Naive thymus-derived CD4-positive, alpha-beta T cell (primary cell): ENCODE data around the gene GABPB2. TPM values are rescaled to one million over a fixed set of nuclear protein-coding genes. Genes with fewer than 3 reads are reported as not detected.

Experiments used
- ATAC-seq: fragments of 150-1000 bp; cut with Tn5 transposase; 2 replicates; pipeline ENCODE4 v1.10.0; 2021; ENCODE audit warnings: mild to moderate bottlenecking, moderate library complexity
- CTCF ChIA-PET: fragments of 350-600 bp; sonication (Branson Sonifier 250); formaldehyde crosslinking; loops from one replicate; lab custom pipeline; 2021; ENCODE audit warnings: antibody characterized with exemption; lab: Charles Lee
- POLR2A ChIA-PET: fragments of 350-600 bp; sonication (Branson Sonifier 250); formaldehyde crosslinking; loops from one replicate; lab custom pipeline; 2021; ENCODE audit warnings: antibody characterized with exemption, inconsistent platforms; lab: Charles Lee
- DNase-seq, 9 donors: peaks; one replicate each; pipeline versions ENCODE4 v3.0.0 to v3.0.0-alpha.2; 2020 to 2022; ENCODE audit warnings: mixed read lengths in 1 of 9
- H3K27ac ChIP-seq: one replicate; pipeline ENCODE4 v1.7.0; 2013; ENCODE audit warnings: mild to moderate bottlenecking, low read depth, low read length, moderate library complexity
- H3K27me3 ChIP-seq, 2 donors: one replicate each; pipeline ENCODE4 v1.7.0; 2013; ENCODE audit warnings: low read length in 2 of 2, mild to moderate bottlenecking in 2 of 2, moderate library complexity in 2 of 2; ENCODE audit not compliant: control insufficient read depth in 2 of 2, insufficient read depth in 2 of 2
- H3K36me3 ChIP-seq, 3 experiments: 1 replicate in 2 of 3; 2 replicates in 1 of 3; pipeline ENCODE4 v1.7.0; 2013; ENCODE audit warnings: low read length in 3 of 3, mild to moderate bottlenecking in 3 of 3, moderate library complexity in 1 of 3; ENCODE audit not compliant: insufficient read depth in 3 of 3, control insufficient read depth in 2 of 3
- H3K4me1 ChIP-seq, 2 donors: one replicate each; pipeline ENCODE4 v1.7.0; 2013; ENCODE audit warnings: low read length in 2 of 2, mild to moderate bottlenecking in 2 of 2, moderate library complexity in 1 of 2; ENCODE audit not compliant: control insufficient read depth in 2 of 2, insufficient read depth in 2 of 2
- H3K4me3 ChIP-seq: 2 replicates; pipeline ENCODE4 v1.7.0; 2013; ENCODE audit warnings: mild to moderate bottlenecking, low read length
- H3K9me3 ChIP-seq, 3 experiments: 1 replicate in 2 of 3; 2 replicates in 1 of 3; pipeline ENCODE4 v1.7.0; 2013; ENCODE audit warnings: low read length in 3 of 3; ENCODE audit not compliant: control insufficient read depth in 2 of 3
- H3K27ac Mint-ChIP-seq, 9 donors: one replicate each; pipeline ENCODE4 v1.8.0; 2020 to 2022; ENCODE audit warnings: mixed read lengths in 9 of 9, mild to moderate bottlenecking in 8 of 9, moderate library complexity in 5 of 9, inconsistent platforms in 2 of 9
- H3K27me3 Mint-ChIP-seq, 5 donors: one replicate each; pipeline ENCODE4 v1.8.0; 2021 to 2022; ENCODE audit warnings: mixed read lengths in 5 of 5, mild to moderate bottlenecking in 1 of 5
- H3K36me3 Mint-ChIP-seq, 5 donors: one replicate each; pipeline ENCODE4 v1.8.0; 2020 to 2022; ENCODE audit warnings: mixed read lengths in 5 of 5, mild to moderate bottlenecking in 3 of 5, inconsistent platforms in 1 of 5
- H3K4me1 Mint-ChIP-seq, 7 donors: one replicate each; pipeline ENCODE4 v1.8.0; 2020 to 2022; ENCODE audit warnings: mixed read lengths in 7 of 7, mild to moderate bottlenecking in 3 of 7, inconsistent platforms in 1 of 7
- H3K4me3 Mint-ChIP-seq, 10 donors: one replicate each; pipeline ENCODE4 v1.8.0; 2020 to 2022; ENCODE audit warnings: mild to moderate bottlenecking in 10 of 10, mixed read lengths in 10 of 10, moderate library complexity in 6 of 10, inconsistent platforms in 2 of 10
- H3K9me3 Mint-ChIP-seq, 11 donors: one replicate each; pipeline ENCODE4 v1.8.0; 2020 to 2022; ENCODE audit warnings: mixed read lengths in 11 of 11, mild to moderate bottlenecking in 4 of 11, inconsistent platforms in 1 of 11, moderate library complexity in 1 of 11
- intact Hi-C, 2 donors: fragments of 100-400 bp; cut with micrococcal nuclease; formaldehyde crosslinking; loops; one replicate each; pipeline ENCODE4 v1.15.1; 2023
- polyA plus RNA-seq, 2 donors: library from polyadenylated mRNA; unstranded; fragments of 300-500 nt; fragmentation: Illumina TruSeq; gene quantifications; one replicate each; pipeline ENCODE4 v1.2.3, GENCODE V29; 2021
- total RNA-seq, 6 experiments: library from RNA in 5 of 6; stranded (reverse) in 5 of 6; gene quantifications; 1 replicate in 5 of 6; 2 replicates in 1 of 6; pipeline ENCODE4 v1.2.3 and lab custom pipeline; 2021 to 2026

Gene GABPB2
- total and polyA plus RNA-seq, 7 experiments from 2014 or later, result 9.6 to 42.2 (median 30.9) TPM

- Mint-ChIP-seq H3K4me3 (peak overlapping the region; percentile 87 to 99 (median 95)), H3K9me3 (peaks cover 0 to 7% (median 0%) of the 10 kb centered on the region in 11 donors), H3K27ac (peak overlapping the region in 8 of 9 donors; percentile 63 to 99 (median 93)), H3K4me1 (peaks cover 26 to 59% (median 42%) of the 10 kb centered on the region in 7 donors), H3K27me3 (peaks cover 0 to 3% (median 0%) of the 10 kb centered on the region in 5 donors), H3K36me3 (peaks cover 0 to 34% (median 21%) of the 10 kb centered on the region in 5 donors)
- Histone ChIP-seq H3K4me1 (peaks cover 18 to 19% of the 10 kb centered on the region in 2 donors), H3K27me3 (no peaks in the 10 kb centered on the region), H3K36me3 (peaks cover 0 to 49% (median 0%) of the 10 kb centered on the region in 3 experiments), H3K4me3 (peak overlapping the region; percentile 97), H3K27ac (peak overlapping the region; percentile 71), H3K9me3 (no peaks in the 10 kb centered on the region)
- ATAC-seq, result no peak
- ChIA-PET POLR2A (interaction anchor here (1.0 to 7.8 kb wide), 5 partner anchors 9 to 114 kb away, joined by 3 to 73 read pairs (median 6); partner anchors contain the start of genes TNFAIP8L2, VPS72 and ZNF687), CTCF (interaction anchor here (0.6 to 2.9 kb wide), 3 partner anchors 11 to 160 kb away, joined by 3 to 16 read pairs (median 3); partner anchors contain the start of genes PI4KB, TNFAIP8L2 and VPS72)
- DNase-seq, result no peak
- intact Hi-C loops, result loop anchor here (5.0 kb wide), 2 partner anchors 160 to 445 kb away; partner anchors contain the start of genes PI4KB (in 1 of the 2) and SNX27 (in 1 of the 2)
These were observed 96.6 kb downstream of the GABPB2 start for GRCh38 chr1:151167116-151167515.

DNA sequence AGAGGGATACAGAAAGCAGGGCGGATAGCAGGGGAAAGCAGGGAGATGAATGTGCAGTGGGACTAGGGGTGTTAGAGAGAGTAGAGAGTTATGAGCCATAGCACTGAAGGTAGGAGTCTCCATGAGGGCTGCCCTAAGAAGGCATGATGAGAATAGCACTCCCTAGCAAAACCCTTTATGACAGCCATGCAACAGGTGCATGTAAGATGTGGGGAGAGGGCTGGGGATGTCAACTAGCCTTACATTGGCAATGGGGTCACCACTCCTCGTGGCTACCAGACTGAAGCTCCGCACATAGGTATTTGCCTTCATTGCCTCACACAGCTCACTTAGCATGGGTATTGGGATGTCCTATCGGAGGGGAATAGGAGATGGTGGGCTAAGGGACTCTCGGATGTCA lies 100.6 kb downstream of the GABPB2 start:
- ATAC-seq, result no peak
- Histone ChIP-seq H3K9me3 (no peaks in the 10 kb centered on the region), H3K36me3 (peaks cover 0 to 71% (median 3%) of the 10 kb centered on the region in 3 experiments), H3K4me1 (peaks cover 8 to 9% of the 10 kb centered on the region in 2 donors), H3K27ac (no peak overlapping the region), H3K4me3 (no peak overlapping the region), H3K27me3 (no peaks in the 10 kb centered on the region)
- POLR2A ChIA-PET, result interaction anchor here (1.0 to 7.8 kb wide), 6 partner anchors 13 to 228 kb away, joined by 3 to 73 read pairs (median 4); partner anchors contain the start of genes PSMB4 and TNFAIP8L2
- Mint-ChIP-seq H3K27me3 (no peaks in the 10 kb centered on the region), H3K4me3 (no peak overlapping the region), H3K4me1 (peaks cover 12 to 25% (median 16%) of the 10 kb centered on the region in 7 donors), H3K27ac (peak overlapping the region in 6 of 9 donors; percentile 6 to 54 (median 45)), H3K9me3 (peaks cover 0 to 2% (median 0%) of the 10 kb centered on the region in 11 donors), H3K36me3 (peaks cover 3 to 45% (median 9%) of the 10 kb centered on the region in 5 donors)
- DNase-seq, result no peak
- intact Hi-C loops, result no loop called here
- CTCF ChIA-PET, result interaction anchor here (1.0 to 1.4 kb wide), 4 partner anchors 16 to 169 kb away, joined by 3 to 5 read pairs (median 4); partner anchors contain the start of gene VPS72

Other genes with a start within 250 kb of the GABPB2 start
- 10 to 100 TPM; 29.4 to 48.4 (median 38.3) TPM for gene ARNT, start 194.2 kb upstream of the GABPB2 start, total RNA-seq
- gene ARNT, start 194.2 kb upstream of the GABPB2 start, polyA plus RNA-seq, result 10 to 100 TPM; 21.3 to 31.4 TPM
- gene CTXND2, start 183.6 kb upstream of the GABPB2 start, total RNA-seq, result not detected
- gene CTXND2, start 183.6 kb upstream of the GABPB2 start, polyA plus RNA-seq, result not detected
- 10 to 100 TPM; 57.3 to 94.9 (median 61.7) TPM for gene SETDB1, start 144.4 kb upstream of the GABPB2 start, total RNA-seq
- gene SETDB1, start 144.4 kb upstream of the GABPB2 start, polyA plus RNA-seq, result 10 to 100 TPM; 13.4 to 16.7 TPM
- gene CERS2, start 95.9 kb upstream of the GABPB2 start, total RNA-seq, result 100 to 1,000 TPM; 101 to 169 (median 136) TPM
- 100 to 1,000 TPM; 109 to 179 TPM for gene CERS2, start 95.9 kb upstream of the GABPB2 start, polyA plus RNA-seq
- gene ANXA9, start 88.5 kb upstream of the GABPB2 start, total RNA-seq, result not detected
- under 1 TPM; 0.17 to 0.38 TPM for gene ANXA9, start 88.5 kb upstream of the GABPB2 start, polyA plus RNA-seq
- 10 to 100 TPM; 24.6 to 53.4 (median 29.9) TPM for gene MINDY1, start 63.9 kb upstream of the GABPB2 start, total RNA-seq
- gene MINDY1, start 63.9 kb upstream of the GABPB2 start, polyA plus RNA-seq, result 10 to 100 TPM; 12.8 to 33.1 TPM
- 10 to 100 TPM; 13.3 to 41.8 (median 17.2) TPM for gene PRUNE1, start 62.3 kb upstream of the GABPB2 start, total RNA-seq
- gene PRUNE1, start 62.3 kb upstream of the GABPB2 start, polyA plus RNA-seq, result 10 to 100 TPM; 54.6 to 68.8 TPM
- 1 to 10 TPM in 4 of 5 experiments, under 1 TPM in 1; 0.37 to 9.4 (median 1.9) TPM for gene BNIPL, start 34.2 kb upstream of the GABPB2 start, total RNA-seq
- gene BNIPL, start 34.2 kb upstream of the GABPB2 start, polyA plus RNA-seq, result under 1 TPM; 0.08 to 0.17 TPM
- gene C1orf56, start 23.0 kb upstream of the GABPB2 start, total RNA-seq, result 1 to 10 TPM in 2 of 5 experiments, under 1 TPM in 3; 0.64 to 3.2 (median 0.82) TPM
- gene C1orf56, start 23.0 kb upstream of the GABPB2 start, polyA plus RNA-seq, result 1 to 10 TPM; 3.5 to 4.3 TPM
- 100 to 1,000 TPM; 362 to 516 (median 425) TPM for gene CDC42SE1, start 11.1 kb upstream of the GABPB2 start, total RNA-seq
- 100 to 1,000 TPM in 1 of 2 donors, 10 to 100 TPM in 1; 85.6 to 111 TPM for gene CDC42SE1, start 11.1 kb upstream of the GABPB2 start, polyA plus RNA-seq
- 1 to 10 TPM; 3.3 to 6.0 (median 4.6) TPM for gene MLLT11, start 10.4 kb upstream of the GABPB2 start, total RNA-seq
- gene MLLT11, start 10.4 kb upstream of the GABPB2 start, polyA plus RNA-seq, result 1 to 10 TPM; 3.7 to 4.8 TPM
- gene SEMA6C, start 75.9 kb downstream of the GABPB2 start, total RNA-seq, result 10 to 100 TPM in 2 of 5 experiments, 1 to 10 TPM in 3; 2.5 to 12.4 (median 4.7) TPM
- gene SEMA6C, start 75.9 kb downstream of the GABPB2 start, polyA plus RNA-seq, result 1 to 10 TPM in 1 of 2 donors, under 1 TPM in 1; 0.56 to 2.6 TPM
- 10 to 100 TPM in 4 of 5 experiments, 1 to 10 TPM in 1; 3.1 to 59.4 (median 37.6) TPM for gene TNFAIP8L2, start 85.9 kb downstream of the GABPB2 start, total RNA-seq
- gene TNFAIP8L2, start 85.9 kb downstream of the GABPB2 start, polyA plus RNA-seq, result 10 to 100 TPM; 17.1 to 77.3 TPM
- 1 to 10 TPM; 1.4 to 3.3 (median 2.3) TPM for gene LYSMD1, start 95.1 kb downstream of the GABPB2 start, total RNA-seq
- gene LYSMD1, start 95.1 kb downstream of the GABPB2 start, polyA plus RNA-seq, result under 1 TPM; 0.35 to 0.48 TPM
- 10 to 100 TPM; 37.1 to 73.1 (median 57.1) TPM for gene SCNM1, start 95.4 kb downstream of the GABPB2 start, total RNA-seq
- 10 to 100 TPM; 68.1 to 72.3 TPM for gene SCNM1, start 95.4 kb downstream of the GABPB2 start, polyA plus RNA-seq
- 1 to 10 TPM; 2.5 to 5.4 (median 4.4) TPM for gene TMOD4, start 105.2 kb downstream of the GABPB2 start, total RNA-seq
- gene TMOD4, start 105.2 kb downstream of the GABPB2 start, polyA plus RNA-seq, result under 1 TPM in 1 of 2 donors, not detected in 1; 0.73 TPM
- 10 to 100 TPM; 35.1 to 82.0 (median 63.9) TPM for gene VPS72, start 119.4 kb downstream of the GABPB2 start, total RNA-seq
- 10 to 100 TPM; 63.4 to 85.3 TPM for gene VPS72, start 119.4 kb downstream of the GABPB2 start, polyA plus RNA-seq
- gene PIP5K1A, start 127.8 kb downstream of the GABPB2 start, total RNA-seq, result 10 to 100 TPM; 56.9 to 76.5 (median 59.5) TPM
- gene PIP5K1A, start 127.8 kb downstream of the GABPB2 start, polyA plus RNA-seq, result 10 to 100 TPM; 11.7 to 23.1 TPM
- 100 to 1,000 TPM in 3 of 5 experiments, 10 to 100 TPM in 2; 72.0 to 193 (median 126) TPM for gene PSMD4, start 184.0 kb downstream of the GABPB2 start, total RNA-seq
- 100 to 1,000 TPM; 239 to 258 TPM for gene PSMD4, start 184.0 kb downstream of the GABPB2 start, polyA plus RNA-seq
- 10 to 100 TPM; 30.4 to 38.1 (median 32.3) TPM for gene ZNF687, start 211.5 kb downstream of the GABPB2 start, total RNA-seq
- gene ZNF687, start 211.5 kb downstream of the GABPB2 start, polyA plus RNA-seq, result 1 to 10 TPM; 1.1 to 1.5 TPM